ENCODE results near the gene CDC42BPA.
"Not testable (repeated sequence)": the region's sequence is repeated elsewhere in the genome, so short reads cannot be mapped to it uniquely, and the experiment has no call there.

The CDC42BPA gene

GRCh38 chr1:227125929-227126545 is 192.3 kb downstream of the CDC42BPA start:
- DNase-seq = no peak

GRCh38 chr1:227124473-227124872 is 193.8 kb downstream of the CDC42BPA start:
- no peak for DNase-seq

GRCh38 chr1:227120826-227121225 is 197.5 kb downstream of the CDC42BPA start:
- DNase-seq = no peak

- no peak for DNase-seq
Measured at GRCh38 chr1:227112538-227112937, 205.8 kb downstream of the CDC42BPA start.

GRCh38 chr1:227111782-227112181 is 206.5 kb downstream of the CDC42BPA start:
- DNase-seq = no peak

- not testable (repeated sequence) for DNase-seq
Measured at GRCh38 chr1:227105291-227105690, 213.0 kb downstream of the CDC42BPA start.

GRCh38 chr1:227102056-227102455 is 216.2 kb downstream of the CDC42BPA start:
- no peak for DNase-seq

- DNase-seq = no peak
Measured at GRCh38 chr1:227094249-227094966, 223.9 kb downstream of the CDC42BPA start.

- DNase-seq = no peak
Measured at GRCh38 chr1:227093309-227093708, 225.0 kb downstream of the CDC42BPA start.

GRCh38 chr1:227092069-227092468 is 226.2 kb downstream of the CDC42BPA start:
- no peak for DNase-seq

- no peak for DNase-seq
Measured at GRCh38 chr1:227086636-227087035, 231.7 kb downstream of the CDC42BPA start.

GRCh38 chr1:227082999-227083746 is 235.1 kb downstream of the CDC42BPA start:
- no peak for DNase-seq

- DNase-seq = no peak
Measured at GRCh38 chr1:227077783-227078182, 240.5 kb downstream of the CDC42BPA start.

GRCh38 chr1:227073786-227074185 is 244.5 kb downstream of the CDC42BPA start:
- DNase-seq = no peak

GRCh38 chr1:227072991-227073390 is 245.3 kb downstream of the CDC42BPA start:
- DNase-seq = no peak

GRCh38 chr1:227071895-227072587 is 246.3 kb downstream of the CDC42BPA start:
- DNase-seq = no peak

GRCh38 chr1:227070638-227071285 is 247.5 kb downstream of the CDC42BPA start:
- no peak for DNase-seq

GRCh38 chr1:227069490-227069889 is 248.8 kb downstream of the CDC42BPA start:
- no peak for DNase-seq

- no peak for DNase-seq
Measured at GRCh38 chr1:227068883-227069282, 249.4 kb downstream of the CDC42BPA start.

- DNase-seq = no peak
Measured at GRCh38 chr1:227066999-227067398, 251.3 kb downstream of the CDC42BPA start.

GRCh38 chr1:227065311-227065710 is 253.0 kb downstream of the CDC42BPA start:
- no peak for DNase-seq

- DNase-seq = no peak
Measured at GRCh38 chr1:227062306-227062705, 256.0 kb downstream of the CDC42BPA start.

GRCh38 chr1:227059076-227059475 is 259.2 kb downstream of the CDC42BPA start:
- DNase-seq = no peak

Data from CD4-positive, alpha-beta T cell treated with Interleukin-21 for 1 hour (primary cell).